NCI-H2171 treated with DMSO at 0.1 percent for 48 hours (cell line): Measurements from ENCODE around the gene PCDHB12.
"Not testable (repeated sequence)": the region's sequence is repeated elsewhere in the genome, so short reads cannot be mapped to it uniquely, and the experiment has no call there.

ENCODE experiments used
- DNase-seq: peaks from one replicate; lab custom pipeline; 2025; lab: John Stamatoyannopoulos, UW

Gene PCDHB12

GRCh38 chr5:141208478-141208877, at the start of gene PCDHB12:
Gene PCDHB12, plus strand, starts transcription at chr5:141208719. Its CDS starts 189 bp downstream, at chr5:141208908.
- DNase-seq = peak; percentile 7

GRCh38 chr5:141172381-141173204, 35.9 kb upstream of the PCDHB12 start, which contains the start of gene PCDHB7:
Gene PCDHB7, plus strand, starts transcription at chr5:141172644. Its CDS starts 192 bp downstream, at chr5:141172836.
- DNase-seq = peak; percentile 26

GRCh38 chr5:141174291-141175104, 34.0 kb upstream of the PCDHB12 start:
- DNase-seq = not testable (repeated sequence)

- no peak for DNase-seq
These were observed 32.6 kb upstream of the PCDHB12 start for GRCh38 chr5:141175933-141176332.

GRCh38 chr5:141177577-141178191, 30.8 kb upstream of the PCDHB12 start, which contains the start of gene PCDHB8:
Gene PCDHB8, plus strand, starts transcription at chr5:141177790. Its CDS starts 245 bp downstream, at chr5:141178035.
- not testable (repeated sequence) for DNase-seq

DNA sequence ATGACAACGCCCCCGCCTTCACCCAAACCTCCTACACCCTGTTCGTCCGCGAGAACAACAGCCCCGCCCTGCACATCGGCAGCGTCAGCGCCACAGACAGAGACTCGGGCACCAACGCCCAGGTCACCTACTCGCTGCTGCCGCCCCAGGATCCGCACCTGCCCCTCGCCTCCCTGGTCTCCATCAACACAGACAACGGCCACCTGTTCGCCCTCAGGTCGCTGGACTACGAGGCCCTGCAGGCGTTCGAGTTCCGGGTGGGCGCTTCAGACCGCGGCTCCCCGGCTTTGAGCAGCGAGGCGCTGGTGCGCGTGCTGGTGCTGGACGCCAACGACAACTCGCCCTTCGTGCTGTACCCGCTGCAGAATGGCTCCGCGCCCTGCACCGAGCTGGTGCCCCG, 29.1 kb upstream of the PCDHB12 start:
- DNase-seq = not testable (repeated sequence)

DNA sequence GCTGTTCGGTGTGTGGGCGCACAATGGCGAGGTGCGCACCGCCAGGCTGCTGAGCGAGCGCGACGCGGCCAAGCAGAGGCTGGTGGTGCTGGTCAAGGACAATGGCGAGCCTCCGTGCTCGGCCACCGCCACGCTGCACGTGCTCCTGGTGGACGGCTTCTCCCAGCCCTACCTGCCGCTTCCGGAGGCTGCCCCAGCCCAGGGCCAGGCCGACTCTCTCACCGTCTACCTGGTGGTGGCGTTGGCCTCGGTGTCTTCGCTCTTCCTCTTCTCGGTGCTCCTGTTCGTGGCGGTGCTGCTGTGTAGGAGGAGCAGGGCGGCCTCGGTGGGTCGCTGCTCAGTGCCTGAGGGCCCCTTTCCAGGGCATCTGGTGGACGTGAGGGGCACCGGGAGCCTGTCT, 28.6 kb upstream of the PCDHB12 start:
- not testable (repeated sequence) for DNase-seq

DNA sequence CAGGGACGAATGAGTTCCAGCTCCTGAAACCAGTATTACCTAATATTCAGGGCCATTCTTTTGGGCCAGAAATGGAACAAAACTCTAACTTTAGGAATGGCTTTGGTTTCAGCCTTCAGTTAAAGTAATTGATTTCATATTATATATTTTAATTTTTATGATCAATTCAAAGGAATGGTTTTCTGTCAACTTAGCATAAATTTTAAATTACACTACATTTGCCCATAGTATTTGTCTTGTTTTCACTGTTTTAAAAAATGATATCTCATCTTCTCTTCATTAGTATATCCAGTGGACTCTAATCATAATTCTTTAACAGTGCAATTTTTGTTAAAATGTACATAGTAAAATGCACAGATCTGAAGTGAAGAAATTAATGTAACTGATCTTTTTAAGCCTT, 28.2 kb upstream of the PCDHB12 start:
- no peak for DNase-seq

- peak; percentile 50 for DNase-seq
These were observed 26.3 kb upstream of the PCDHB12 start, which contains the start of gene PCDHB16 for GRCh38 chr5:141182248-141182647. Gene PCDHB16, plus strand, starts transcription at chr5:141182387. Its CDS starts 173 bp downstream, at chr5:141182560.

- not testable (repeated sequence) for DNase-seq
These were observed 24.2 kb upstream of the PCDHB12 start for GRCh38 chr5:141184117-141184855.

- DNase-seq = peak; percentile 52
These were observed 21.5 kb upstream of the PCDHB12 start, which contains the start of gene PCDHB9 for GRCh38 chr5:141186897-141187512. Gene PCDHB9, plus strand, starts transcription at chr5:141187161. Its CDS starts 158 bp downstream, at chr5:141187319.

DNA sequence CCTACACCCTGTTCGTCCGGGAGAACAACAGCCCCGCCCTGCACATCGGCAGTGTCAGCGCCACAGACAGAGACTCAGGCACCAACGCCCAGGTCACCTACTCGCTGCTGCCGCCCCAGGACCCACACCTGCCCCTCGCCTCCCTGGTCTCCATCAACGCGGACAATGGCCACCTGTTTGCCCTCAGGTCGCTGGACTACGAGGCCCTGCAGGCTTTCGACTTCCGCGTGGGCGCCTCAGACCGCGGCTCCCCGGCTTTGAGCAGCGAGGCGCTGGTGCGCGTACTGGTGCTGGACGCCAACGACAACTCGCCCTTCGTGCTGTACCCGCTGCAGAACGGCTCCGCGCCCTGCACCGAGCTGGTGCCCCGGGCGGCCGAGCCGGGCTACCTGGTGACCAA, 19.8 kb upstream of the PCDHB12 start:
- not testable (repeated sequence) for DNase-seq

DNA sequence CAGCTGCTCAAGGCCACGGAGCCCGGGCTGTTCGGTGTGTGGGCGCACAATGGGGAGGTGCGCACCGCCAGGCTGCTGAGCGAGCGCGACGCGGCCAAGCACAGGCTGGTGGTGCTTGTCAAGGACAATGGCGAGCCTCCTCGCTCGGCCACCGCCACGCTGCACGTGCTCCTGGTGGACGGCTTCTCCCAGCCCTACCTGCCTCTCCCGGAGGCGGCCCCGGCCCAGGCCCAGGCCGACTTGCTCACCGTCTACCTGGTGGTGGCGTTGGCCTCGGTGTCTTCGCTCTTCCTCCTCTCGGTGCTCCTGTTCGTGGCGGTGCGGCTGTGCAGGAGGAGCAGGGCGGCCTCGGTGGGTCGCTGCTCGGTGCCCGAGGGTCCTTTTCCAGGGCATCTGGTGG, 19.4 kb upstream of the PCDHB12 start:
- DNase-seq = not testable (repeated sequence)

- peak; percentile 45 for DNase-seq
These were observed 16.3 kb upstream of the PCDHB12 start, which contains the start of gene PCDHB10 for GRCh38 chr5:141192110-141192725. Gene PCDHB10, plus strand, starts transcription at chr5:141192353. Its CDS starts 200 bp downstream, at chr5:141192553.

DNA sequence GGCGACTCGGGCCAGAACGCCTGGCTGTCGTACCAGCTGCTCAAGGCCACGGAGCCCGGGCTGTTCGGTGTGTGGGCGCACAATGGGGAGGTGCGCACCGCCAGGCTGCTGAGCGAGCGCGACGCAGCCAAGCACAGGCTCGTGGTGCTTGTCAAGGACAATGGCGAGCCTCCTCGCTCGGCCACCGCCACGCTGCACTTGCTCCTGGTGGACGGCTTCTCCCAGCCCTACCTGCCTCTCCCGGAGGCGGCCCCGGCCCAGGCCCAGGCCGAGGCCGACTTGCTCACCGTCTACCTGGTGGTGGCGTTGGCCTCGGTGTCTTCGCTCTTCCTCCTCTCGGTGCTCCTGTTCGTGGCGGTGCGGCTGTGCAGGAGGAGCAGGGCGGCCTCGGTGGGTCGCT, 14.2 kb upstream of the PCDHB12 start:
- DNase-seq = not testable (repeated sequence)

DNA sequence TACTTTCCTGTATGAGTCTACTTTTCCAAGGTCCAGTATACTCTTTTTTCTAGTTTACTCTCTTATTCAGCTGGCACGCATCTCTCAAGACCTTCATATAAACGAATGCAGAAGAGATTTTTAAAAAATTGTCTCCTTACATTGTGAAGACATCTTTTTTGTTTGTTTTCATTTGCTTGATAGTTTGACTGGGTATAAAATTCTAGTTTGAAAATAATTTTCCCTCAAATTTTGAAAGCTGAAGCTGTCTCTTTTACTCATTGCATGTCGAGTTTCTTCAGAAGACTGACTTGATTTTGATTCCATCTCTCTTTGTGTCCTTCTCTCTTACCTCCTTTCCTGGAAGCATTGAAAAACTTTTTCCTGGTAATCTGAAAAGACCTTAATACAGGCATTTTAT, 12.2 kb upstream of the PCDHB12 start:
- DNase-seq = no peak

DNA sequence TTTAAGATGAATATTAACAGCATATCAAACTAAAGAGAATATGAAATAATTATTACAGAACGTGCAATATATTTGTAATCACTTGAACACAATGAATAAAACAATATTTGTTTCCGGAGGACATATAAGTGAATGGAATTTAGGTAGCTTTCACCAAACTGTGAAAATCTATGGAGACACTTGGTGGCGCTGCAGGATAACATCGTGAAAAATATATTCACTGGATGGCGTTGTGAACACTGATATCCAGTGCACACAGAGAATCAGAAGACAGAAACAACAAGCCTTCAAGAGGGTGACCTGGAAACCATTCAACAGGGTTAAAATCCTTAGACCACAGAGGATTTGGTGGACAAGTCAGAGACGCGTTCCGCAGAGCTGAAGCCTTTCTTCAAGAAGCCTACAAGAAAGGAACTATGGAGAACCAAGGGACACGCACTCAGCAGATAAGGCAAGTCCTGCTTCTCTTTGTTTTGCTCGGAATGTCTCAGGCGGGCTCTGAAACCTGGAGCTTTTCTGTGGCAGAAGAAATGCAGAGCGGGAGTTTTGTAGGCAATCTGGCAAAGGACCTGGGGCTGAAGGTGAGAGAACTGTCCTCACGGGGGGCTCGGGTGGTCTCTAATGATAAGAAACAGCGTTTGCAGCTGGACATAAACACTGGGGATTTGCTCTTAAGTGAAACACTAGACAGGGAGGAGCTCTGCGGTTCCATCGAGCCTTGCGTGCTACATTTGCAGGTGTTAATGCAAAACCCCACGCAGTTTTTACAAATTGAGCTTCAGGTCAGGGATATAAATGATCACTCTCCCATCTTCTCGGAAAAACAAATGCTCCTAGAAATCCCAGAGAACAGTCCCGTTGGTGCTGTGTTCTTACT, 8.9 kb upstream of the PCDHB12 start, which contains the start of gene PCDHB11:
Gene PCDHB11, plus strand, starts transcription at position 269 of the 877 bp plus-strand sequence. Its CDS starts 148 bp downstream, at position 417.
- DNase-seq = peak; percentile 2

DNA sequence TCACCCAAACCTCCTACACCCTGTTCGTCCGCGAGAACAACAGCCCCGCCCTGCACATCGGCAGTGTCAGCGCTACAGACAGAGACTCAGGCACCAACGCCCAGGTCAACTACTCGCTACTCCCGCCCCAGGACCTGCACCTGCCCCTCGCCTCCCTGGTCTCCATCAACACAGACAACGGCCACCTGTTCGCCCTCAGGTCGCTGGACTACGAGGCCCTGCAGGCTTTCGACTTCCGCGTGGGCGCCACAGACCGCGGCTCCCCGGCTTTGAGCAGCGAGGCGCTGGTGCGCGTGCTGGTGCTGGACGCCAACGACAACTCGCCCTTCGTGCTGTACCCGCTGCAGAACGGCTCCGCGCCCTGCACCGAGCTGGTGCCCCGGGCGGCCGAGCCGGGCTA, 7.4 kb upstream of the PCDHB12 start:
- DNase-seq = not testable (repeated sequence)

GRCh38 chr5:141201646-141202045, 6.9 kb upstream of the PCDHB12 start:
- not testable (repeated sequence) for DNase-seq
